Activated T-cell treated with anti-CD3 and anti-CD28 coated beads, Interleukin-2, amount 50 U/mL, for 48 hours (primary cell): Measurements from ENCODE around the gene RPUSD1.
"Not testable (repeated sequence)": the region's sequence is repeated elsewhere in the genome, so short reads cannot be mapped to it uniquely, and the experiment has no call there.

Source experiments
- DNase-seq, 2 experiments: peaks; one replicate each; pipeline ENCODE4 v3.0.0-alpha.2; 2020

Gene RPUSD1

DNA sequence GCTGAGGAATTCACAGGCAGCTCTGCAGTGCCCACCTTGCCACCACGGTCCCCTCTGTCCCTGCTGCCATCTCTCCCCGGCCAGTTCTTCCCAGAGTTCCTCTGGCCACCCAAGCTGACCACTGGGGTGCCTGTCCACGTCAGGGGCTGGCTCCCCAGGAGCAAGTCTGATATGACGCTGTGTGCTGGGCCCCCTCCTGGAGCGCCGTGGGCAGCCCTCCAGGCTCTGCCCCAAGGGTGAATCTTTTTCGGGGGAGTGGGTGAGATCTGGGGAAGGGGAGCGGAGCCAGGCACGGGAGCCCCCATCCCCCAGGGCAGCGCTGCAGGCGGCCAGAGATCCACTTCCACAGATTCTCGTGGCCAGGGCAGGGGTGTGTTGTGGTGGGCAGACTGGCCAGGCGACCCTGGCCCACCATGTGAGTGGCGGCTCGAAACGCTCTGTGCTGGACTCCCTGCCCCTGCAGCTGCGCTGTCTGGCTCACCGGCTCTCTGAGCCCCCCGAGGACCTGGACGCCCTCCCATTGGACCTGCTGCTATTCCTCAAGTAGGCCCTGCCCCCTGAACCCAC is 23.9 kb downstream of the RPUSD1 start:
- no peak for DNase-seq

DNA sequence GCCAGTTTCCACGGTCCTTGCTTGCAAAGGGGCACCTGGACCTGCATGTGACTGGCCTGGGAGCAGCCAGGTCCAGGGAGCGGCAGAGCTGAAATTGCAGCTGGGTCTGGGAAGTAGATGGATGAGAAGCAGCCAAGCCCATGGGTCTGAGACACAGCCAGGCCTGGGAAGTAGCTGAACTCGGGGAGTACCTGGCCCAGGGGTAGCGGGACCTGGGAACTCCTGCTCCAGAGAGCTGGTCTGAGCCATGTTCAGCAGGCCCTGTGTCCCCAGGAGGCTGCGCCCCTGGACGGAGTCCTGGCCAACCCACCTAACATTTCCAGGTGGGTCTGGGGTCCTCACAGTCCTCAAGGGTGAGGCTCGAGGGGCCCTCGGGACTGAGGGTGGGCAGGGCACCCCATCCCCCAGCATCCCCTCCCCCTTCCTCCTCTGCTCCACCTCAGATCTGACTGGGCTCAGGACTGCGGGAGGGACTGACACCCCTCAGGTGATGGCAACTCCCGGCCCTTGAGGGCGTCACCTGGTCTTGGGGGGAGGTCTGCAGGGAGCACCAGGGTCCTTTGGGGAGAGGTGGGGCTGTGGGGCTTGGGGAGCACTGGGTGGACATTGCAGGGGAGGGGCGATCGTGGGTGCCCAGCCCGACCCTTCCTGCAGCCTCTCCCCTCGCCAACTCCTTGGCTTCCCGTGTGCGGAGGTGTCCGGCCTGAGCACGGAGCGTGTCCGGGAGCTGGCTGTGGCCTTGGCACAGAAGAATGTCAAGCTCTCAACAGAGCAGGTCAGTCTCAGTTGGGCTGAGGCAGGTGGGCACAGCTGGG is 24.6 kb downstream of the RPUSD1 start:
- no peak for DNase-seq

DNA sequence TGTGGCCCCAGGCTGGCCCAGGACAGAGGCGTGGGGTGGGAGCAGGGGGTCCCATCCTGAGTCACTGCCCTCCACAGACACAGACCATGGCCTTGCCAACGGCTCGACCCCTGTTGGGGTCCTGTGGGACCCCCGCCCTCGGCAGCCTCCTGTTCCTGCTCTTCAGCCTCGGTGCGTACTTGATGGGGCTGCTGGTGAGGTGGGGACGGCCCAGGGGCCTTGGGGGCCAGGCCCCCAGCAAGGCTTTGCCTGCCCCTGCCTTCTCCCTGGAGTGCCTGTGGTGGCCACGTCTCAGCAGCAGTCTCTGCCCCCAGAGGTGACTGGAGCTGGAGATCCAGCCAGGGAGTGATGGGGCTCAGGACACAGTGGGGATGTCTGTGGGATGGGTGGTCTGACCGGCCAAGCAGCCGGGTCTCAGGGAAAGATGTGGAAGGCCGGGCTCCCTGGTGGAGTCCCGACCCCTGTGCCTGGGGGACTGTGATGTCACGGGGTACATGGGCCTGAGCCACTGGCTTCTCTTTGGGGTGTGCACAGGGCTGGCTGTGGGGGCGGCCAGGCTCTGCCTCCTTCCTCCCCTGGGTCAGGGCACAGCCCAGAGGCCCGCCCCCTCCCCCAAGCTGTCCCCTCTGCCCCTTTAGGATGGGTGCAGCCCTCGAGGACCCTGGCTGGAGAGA is 25.4 kb downstream of the RPUSD1 start:
- no peak for DNase-seq

DNA sequence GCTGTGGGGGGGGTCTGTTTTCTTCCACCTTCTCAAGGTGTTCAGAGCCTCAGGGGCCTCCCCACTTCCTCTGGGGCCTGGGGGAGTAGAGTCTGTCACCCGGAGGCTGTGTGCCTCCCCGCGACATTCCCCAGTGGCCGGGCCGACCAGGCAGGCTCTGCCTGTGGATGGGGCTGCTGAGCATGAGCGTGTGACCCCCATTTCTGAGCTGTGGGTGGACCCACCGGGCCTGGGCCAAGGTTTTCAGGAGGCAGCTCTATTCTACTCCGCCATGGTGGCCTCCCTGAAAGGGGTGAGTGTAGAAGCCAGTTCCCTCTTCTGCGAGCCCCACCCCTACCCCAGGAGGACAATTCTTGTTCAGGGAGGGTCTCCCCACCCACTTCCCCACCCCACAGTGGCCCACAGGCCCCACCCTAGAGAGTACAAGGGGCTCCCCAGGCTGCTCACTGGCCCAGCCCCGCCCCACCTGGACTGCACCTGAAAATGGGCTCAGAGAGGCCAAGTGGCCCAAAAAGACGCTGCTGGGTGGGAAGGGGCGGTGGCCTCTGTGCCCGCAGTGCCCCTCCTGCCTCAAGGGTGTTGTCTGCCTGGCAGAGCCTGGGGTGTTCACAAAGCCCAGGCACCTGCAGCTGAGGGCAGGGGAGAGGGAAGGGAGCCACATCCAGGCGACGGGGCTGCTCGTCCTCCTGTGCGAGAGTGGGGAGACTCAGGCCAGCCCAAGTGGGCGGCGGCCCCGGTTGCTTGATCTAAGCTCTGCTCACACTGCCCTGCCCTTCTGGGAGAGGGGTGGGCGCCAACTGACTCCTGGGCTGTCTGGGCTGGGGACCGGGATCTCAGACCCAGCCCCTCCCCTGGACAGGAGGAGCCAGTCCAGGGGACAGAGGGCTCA is 26.3 kb downstream of the RPUSD1 start:
- no peak for DNase-seq

DNA sequence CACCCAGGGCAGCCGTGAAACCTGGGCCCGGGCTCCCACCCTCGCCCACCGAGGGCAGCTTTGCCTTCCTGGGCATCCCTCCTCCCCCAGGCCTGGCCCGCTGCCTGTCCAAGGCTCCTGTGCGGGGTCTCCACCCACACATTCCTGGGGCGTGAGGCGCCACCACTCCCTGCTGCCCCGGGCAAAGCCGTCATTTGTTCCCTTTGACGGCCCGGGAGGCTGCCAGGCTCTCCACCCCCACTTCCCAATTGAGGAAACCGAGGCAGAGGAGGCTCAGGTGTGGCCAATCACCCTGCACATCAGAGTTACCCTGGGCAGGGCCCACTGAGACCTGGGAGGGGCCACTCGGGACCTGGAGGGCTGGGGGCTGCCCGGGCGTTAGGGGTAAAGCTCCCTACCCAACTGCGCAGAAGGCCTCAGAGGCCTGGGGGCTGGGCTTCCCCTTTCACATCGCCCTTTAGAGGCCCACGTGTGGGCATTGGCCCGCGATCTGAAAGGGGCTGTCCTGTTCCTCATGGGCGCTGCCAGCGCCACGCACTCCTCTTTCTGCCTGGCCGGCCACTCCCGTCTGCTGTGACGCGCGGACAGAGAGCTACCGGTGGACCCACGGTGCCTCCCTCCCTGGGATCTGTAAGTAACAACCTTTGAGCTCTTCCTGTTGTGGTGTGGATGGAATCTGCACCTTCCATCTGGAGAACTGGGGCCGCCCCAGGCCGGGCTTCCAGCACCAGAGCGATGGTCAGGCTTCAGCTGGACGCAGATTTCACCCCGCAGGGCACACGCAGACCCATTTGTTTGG is 27.4 kb downstream of the RPUSD1 start, which contains the start of gene MSLN:
MSLN (plus strand) TSS at position 190 of the 799 bp plus-strand sequence. CDS start 1,947 bp downstream, outside the sequence.
- DNase-seq: no peak

DNA sequence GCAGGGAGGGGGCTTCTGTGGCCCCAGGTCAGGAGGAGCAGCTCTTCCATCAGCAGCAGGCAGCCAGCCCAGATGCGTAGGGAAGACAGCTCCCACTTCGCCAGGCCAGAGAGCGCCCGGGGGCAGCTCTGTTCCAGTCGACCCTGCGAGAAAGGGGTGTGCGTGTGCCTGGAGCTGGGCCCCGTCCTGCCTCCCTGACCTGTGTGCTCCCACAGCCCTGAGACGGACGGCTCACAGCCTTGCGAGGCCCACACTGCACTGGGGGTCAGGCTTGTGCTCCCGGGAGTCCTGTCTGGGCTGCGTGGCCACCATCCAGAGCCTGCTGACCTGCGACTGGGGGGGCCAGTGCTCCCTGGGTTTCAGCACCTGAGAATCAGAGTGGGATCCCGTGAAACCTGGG is 28.1 kb downstream of the RPUSD1 start:
- no peak for DNase-seq

DNA sequence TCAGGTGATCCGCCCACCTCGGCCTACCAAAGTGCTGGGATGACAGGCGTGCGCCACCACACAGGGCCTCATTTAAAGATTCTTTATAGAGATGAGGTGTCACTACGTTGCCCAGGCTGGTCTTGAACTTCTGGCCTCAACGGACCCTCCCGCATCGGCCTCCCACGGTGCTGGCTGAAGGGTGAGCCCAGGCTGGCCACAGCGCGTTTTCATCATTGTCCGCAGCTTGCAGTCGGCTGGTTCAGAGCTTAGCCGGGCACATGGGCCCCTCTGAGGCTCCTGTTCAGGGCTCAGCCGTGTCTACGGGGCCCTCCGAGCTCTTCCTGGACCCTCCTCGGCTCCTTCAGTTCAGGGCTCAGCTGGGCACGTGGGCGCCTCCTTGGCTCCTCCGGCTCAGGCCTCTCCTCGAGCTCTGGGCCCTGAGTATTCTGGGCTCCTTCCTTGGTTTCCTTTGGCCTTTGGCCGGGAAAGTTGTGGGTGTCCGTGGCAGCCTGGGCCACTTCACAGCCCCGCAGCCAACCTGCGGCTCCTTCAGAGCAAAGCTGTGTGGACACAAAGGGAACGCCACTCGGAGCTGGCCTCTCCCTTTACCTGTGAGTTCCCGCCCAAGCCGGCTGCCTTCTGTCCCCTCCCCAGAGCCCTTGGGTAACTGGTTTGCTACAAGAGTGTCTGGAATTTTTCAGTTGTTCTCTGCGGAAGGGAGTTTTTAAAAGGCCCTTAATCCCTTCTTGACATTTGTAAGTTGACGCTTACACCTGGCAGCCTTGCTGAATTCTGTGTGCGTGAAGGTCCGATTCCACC is 28.9 kb downstream of the RPUSD1 start:
- no peak for DNase-seq

DNA sequence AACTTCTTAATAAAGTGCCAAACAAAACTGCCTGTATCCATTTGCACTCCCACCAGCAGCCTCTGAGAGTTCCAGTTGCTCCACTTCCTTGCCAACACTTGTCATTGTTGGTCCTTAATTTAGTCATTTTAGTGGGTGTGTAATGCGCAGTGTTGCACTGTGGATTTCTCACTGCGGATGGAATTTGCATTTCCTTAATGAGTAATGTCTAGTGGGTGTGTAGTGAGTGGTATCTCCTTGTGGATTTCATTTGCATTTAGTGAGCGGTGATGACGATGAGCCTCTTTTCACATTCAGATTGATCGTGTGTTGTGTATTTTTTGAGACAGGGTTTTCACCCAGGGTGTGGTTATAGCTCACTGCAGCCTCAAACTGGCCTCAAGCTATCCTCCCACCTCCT is 31.8 kb downstream of the RPUSD1 start:
- DNase-seq: no peak

DNA sequence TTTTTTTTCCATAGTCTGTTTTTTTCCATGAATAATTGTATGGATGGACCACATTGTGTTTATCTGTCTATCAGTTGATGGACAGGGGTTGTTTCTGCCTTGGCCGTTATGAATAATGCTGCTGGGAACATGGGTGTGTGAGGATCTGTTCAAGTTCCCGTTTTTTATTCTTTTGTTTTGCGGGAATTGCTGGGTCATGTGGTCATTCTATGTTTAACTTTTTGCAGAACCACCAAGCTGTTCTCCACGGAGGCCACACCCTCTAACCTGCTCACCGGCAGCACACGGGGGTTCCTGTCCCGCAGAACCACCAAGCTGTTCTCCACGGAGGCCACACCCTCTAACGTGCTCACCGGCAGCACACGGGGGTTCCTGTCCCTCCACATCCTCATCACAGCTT is 33.5 kb downstream of the RPUSD1 start:
- DNase-seq: no peak

DNA sequence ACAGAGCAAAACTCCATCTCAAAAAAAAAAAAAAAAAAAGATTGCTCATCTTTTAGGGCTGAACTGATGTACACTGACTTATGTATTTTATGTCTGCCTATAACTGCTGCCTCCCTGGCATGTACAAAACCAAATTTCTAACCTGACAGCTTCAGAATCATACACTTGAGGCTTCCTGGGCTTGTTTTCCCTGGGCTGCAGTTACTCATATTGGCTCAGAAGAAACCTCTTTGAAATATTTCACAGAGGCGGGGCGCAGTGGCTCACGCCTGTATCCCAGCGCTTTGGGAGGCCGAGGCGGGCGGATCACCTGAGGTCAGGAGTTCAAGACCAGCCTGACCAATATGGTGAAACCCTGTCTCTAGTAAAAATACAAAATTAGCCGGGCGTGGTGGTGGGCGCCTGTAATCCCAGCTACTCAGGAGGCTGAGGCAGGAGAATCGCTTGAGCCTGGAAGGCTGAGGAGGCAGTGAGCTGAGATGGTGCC is 34.0 kb downstream of the RPUSD1 start:
- DNase-seq: not testable (repeated sequence)

DNA sequence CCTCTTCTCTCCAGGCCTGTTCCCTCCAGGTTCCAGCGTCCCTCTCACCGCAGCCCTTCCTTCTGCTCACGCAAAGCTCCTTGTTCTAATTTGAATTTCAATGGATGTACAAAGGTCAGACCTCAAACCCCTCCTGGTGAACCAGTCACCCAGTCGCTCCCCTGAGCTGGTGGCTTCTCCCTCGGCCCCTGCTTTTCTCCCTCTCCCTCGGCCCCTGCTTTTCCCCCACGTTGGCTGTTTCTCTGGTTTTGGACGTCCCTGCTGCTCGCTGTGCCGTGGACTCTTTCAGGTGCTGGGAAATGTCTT is 36.2 kb downstream of the RPUSD1 start:
- DNase-seq: no peak

DNA sequence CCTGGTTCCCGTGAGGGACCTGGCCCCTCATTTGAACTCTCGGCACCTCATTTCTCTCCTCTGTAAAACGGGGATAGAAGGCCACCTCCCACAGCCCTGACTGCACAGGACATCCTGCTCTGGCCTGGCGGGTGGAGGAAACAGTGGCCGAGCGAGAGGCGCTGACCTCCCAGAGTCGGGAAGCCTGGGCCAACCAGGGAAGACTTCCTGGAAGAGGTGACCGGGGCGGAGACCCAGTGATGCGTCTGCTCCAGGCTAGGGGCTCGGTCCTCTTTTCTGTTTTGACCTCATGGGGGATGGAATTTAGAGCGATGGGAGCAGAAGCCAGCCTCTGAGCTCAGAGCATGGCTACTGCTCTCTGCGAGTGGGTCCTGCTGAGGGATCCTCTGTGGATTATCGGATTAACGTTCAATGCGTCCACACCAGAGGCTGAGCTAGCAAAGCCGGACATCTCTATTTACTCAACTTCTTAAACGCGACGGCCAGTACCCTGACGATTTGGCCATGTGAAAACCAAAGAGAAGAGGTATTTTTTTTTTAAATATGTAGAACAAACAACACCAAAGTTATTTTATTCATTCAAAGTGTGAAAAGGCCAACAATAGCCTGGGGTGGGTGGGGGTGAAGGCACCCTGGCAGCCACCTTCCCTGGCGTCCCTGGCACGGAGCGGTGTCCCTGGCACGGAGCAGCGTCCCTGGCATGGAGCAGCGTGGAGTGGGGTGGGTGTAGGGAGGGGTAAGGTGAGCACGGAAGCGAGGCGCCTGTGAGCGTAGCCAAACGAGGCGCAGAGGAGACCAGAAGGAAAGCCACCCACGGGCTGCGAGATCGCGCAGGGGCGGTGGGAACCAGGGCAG is 36.8 kb downstream of the RPUSD1 start:
- DNase-seq: no peak

DNA sequence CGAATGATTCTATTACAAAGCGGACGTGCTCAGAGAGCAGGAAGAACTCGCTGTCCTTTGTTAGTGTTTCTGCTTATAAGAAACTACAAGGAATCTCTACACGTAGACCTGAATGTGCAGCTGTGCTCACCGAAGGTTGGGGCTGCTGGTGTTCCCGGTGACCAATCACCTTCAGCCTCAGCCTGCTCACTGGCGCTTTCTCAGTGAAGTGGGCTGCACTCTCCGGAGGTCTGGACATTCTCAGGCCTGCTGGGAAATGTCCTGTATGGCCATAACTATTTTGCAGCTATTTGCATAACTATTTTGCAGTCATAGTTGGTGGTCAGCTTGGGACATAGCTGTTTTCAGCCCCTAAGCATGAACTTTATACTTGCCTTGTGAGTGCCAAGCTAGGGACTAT is 37.7 kb downstream of the RPUSD1 start:
- DNase-seq: no peak

DNA sequence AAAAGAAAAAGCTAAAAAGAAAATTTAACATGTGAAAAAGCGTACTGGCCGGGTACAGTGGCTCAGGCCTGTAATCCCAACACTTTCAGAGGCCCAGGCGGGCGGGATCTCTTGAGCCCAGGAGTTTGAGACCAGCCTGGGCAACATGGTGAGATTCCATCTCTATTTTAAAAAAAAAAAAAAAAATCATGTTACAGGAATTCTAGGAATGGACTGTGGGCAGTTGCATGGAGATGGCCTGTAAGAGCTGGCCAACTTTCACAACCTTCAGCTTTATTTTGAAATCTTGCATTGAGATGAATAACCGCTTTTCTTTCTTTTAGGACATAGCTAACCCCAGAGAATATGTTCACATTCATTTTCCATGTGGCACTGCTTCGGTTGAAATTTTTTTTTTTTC is 39.2 kb downstream of the RPUSD1 start:
- no peak for DNase-seq

DNA sequence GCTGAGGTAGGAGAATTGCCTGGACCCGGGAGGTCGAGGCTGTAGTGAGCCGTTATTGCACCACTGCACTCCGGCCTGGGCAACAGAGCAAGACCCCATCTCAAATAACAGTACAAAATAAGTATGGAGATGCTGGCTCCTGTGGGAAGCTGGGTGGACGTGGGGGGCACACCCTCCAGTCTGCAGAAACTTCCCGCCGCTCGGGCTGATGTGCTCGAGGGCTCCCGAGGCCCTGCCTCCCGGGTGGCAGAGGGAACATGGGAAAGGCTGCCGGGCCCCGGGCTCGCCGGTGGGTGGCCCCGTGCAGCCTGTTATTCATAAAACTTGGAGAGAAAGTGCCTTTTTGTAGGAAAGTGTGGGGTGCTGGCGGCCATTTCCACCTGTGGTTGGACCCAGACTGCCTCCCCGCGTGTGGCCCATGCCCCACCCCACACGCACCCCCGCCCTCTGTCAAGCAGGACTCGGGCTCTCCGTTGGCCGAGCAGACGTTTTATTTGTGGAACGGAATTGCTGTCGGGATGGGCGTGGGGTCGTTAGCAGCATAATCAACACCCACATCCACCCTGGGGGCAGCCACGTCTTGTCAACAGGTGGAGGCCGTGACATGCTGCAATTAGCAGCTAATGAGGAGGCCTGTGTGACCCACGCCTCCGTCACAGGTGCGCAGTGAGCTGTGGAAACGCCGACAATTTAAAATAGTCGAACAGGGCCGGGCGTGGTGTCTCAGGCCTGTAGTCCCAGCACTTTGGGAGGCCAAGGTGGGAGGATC is 40.0 kb downstream of the RPUSD1 start:
- no peak for DNase-seq

DNA sequence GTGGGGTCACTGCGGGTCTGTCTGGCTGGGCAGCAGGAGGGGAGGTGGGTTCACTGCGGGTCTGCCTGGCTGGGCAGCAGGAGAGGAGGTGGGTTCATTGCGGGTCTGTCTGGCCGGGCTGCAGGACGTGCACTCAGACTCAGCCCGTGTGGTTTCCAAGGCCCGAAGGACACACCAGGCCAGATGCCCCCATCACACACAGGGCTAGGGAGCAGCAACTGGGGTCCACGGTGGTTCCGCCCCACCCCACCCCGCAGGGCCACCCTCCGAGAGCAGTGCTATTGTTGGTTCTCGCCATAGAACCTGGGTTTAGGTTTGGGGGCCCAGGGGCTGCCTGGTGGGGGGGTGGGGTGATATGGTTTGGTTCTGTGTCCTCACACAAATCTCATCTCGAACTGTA is 41.5 kb downstream of the RPUSD1 start:
- no peak for DNase-seq

DNA sequence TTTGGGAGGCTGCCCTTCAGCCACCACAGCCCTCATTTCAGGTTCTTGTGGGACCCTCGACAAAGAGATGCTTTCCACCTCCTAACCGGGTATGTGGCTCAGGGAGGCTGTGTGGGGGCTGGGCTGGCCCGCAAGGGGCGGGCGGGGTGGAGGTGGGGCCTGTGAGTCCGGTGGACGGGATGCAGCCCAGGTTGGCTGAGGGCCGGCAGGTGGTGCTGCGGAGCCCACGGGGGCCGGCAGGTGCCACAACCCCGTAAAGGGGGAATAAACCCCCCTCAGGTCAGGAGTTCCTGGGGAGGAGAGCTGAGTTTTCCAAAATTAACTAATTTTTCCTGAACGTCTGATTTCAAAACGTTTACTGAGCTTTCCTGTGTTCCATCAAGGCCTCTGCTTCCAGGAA is 42.4 kb downstream of the RPUSD1 start:
- peak in 1 of 2 experiments; percentile 32 for DNase-seq

DNA sequence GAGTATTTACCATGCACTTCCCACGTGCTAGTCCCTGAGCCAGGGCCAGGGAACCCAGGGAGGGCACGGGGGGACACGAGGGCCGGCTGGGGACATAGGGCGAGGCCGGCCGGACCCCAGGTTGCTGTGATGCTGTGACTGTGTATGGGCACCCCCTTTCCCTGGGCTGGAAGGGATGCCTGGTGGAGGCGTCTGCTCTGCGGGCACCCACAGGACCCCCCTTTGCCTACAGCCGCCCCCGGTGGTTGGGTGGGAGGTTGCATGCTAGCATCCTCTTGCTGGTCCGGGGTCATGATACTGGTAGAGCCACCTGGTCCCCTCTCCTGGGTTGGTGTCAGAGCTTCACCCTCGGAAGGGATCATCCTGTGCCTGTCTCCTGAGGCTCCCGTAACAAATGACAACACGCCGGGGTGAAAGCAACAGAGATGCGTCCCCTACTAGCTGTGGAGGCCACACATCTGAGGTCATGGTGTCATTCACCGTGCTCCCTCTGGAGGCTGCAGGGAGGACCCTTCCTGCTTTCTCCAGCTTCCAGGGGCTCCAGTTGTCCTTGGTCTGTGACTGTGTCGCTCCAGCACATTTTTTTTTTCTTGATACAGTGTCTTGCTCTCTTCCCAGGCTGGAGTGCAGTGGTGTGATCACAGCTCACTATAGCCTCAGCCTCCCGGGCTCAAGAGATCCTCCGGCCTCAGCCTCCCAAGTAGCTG is 44.2 kb downstream of the RPUSD1 start:
- DNase-seq: no peak

DNA sequence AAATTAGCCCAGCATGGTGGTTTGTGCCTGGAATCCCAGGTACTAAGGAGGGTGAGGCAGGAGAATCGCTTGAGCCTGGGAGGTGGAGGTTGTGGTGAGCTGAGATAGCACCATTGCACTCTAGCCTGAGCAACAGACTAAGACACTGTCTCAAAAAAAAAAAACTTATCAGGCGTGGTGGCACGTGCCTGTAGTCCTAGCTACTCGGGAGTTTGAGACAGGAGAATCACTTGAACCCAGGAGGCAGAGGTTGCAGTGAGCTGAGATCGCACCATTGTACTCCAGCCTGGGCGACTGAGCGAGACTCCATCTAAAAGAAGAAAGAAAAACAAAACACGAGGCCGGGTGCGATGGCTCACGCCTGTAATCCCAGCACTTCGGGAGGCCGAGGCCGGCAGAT is 45.3 kb downstream of the RPUSD1 start:
- not testable (repeated sequence) for DNase-seq
